ENCODE data around the gene PHC3.

PHC3 gene

GRCh38 chr3:170076715-170077238 lies 104.8 kb downstream of the PHC3 start:
- ChIA-PET CTCF (no interaction called here), POLR2A (no interaction called here)
- TF ChIP-seq LEF1 (IDR thresholded peaks at IDR 0.05; ENCODE audit: borderline replicate concordance) (no peak), FOXA1 (IDR thresholded peaks at IDR 0.05) (no peak), BHLHE40 (IDR thresholded peaks at IDR 0.05; ENCODE audit: borderline replicate concordance) (no peak), HDGF (IDR thresholded peaks at IDR 0.05; ENCODE audit: borderline replicate concordance) (no peak), NFRKB (IDR thresholded peaks at IDR 0.05) (no peak), SP1 (IDR thresholded peaks at IDR 0.05) (no peak), L3MBTL2 (conservative IDR thresholded peaks at IDR 0.05) (no peak), TARDBP (IDR thresholded peaks at IDR 0.05) (no peak), FOXM1 (IDR thresholded peaks at IDR 0.05; ENCODE audit: borderline replicate concordance) (no peak), CTBP1 (IDR thresholded peaks at IDR 0.05; ENCODE audit: borderline replicate concordance) (no peak), FOXK2 (IDR thresholded peaks at IDR 0.05) (no peak), SUZ12 (IDR thresholded peaks at IDR 0.05) (no peak), ARNT (IDR thresholded peaks at IDR 0.05) (no peak), ELF4 (IDR thresholded peaks at IDR 0.05) (no peak), ZNF384 (IDR thresholded peaks at IDR 0.05) (no peak)
- TF ChIP-seq, protein P1, sequence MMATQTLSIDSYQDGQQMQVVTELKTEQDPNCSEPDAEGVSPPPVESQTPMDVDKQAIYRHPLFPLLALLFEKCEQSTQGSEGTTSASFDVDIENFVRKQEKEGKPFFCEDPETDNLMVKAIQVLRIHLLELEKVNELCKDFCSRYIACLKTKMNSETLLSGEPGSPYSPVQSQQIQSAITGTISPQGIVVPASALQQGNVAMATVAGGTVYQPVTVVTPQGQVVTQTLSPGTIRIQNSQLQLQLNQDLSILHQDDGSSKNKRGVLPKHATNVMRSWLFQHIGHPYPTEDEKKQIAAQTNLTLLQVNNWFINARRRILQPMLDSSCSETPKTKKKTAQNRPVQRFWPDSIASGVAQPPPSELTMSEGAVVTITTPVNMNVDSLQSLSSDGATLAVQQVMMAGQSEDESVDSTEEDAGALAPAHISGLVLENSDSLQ (IDR thresholded peaks at IDR 0.05): no peak
- no peak for DNase-seq (ENCODE audit: extremely low spot score)

DNA sequence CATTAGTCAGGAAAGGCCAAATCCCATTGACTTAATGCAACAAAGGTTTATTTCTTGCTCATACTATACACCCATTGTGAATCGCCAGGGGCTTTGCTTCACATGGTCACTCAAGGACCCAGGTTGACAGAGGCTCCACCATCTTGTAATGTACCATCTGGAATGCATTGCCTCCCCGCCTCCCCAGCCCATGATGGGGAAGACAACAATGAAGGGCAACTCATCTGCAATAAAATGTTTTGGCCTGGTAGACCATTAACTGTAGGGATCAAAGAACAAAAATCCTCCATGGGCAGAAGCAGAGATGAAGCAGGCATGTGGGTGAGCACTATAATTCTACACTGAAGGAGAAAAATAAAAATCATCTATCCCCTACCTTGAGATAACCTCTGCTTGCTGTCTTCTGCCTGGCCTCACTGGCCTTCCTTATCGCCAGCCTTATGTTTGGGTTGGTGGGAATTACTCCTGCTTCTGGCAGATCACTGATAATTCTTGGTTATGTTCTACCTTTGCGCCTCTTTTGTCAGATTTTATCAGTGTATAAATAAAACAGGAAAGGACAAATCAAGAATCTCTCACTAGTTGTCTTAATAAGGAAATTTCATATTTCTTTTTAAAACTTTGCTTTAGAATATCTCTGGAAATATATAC lies 106.0 kb downstream of the PHC3 start:
- CTCF ChIA-PET: no interaction called here
- TF ChIP-seq, protein P1 (IDR thresholded peaks at IDR 0.05): no peak
- no peak for TF ChIP-seq CTBP1 (IDR thresholded peaks at IDR 0.05; ENCODE audit: borderline replicate concordance)
- TF ChIP-seq FOXA1 (IDR thresholded peaks at IDR 0.05): no peak
- TF ChIP-seq HDGF (IDR thresholded peaks at IDR 0.05; ENCODE audit: borderline replicate concordance): no peak
- no peak for TF ChIP-seq L3MBTL2 (conservative IDR thresholded peaks at IDR 0.05)
- TF ChIP-seq ELF4 (IDR thresholded peaks at IDR 0.05): no peak
- no peak for TF ChIP-seq ZNF384 (IDR thresholded peaks at IDR 0.05)
- no peak for TF ChIP-seq TARDBP (IDR thresholded peaks at IDR 0.05)
- no peak for TF ChIP-seq FOXM1 (IDR thresholded peaks at IDR 0.05; ENCODE audit: borderline replicate concordance)
- TF ChIP-seq FOXK2 (IDR thresholded peaks at IDR 0.05): no peak
- no peak for TF ChIP-seq LEF1 (IDR thresholded peaks at IDR 0.05; ENCODE audit: borderline replicate concordance)
- no peak for TF ChIP-seq BHLHE40 (IDR thresholded peaks at IDR 0.05; ENCODE audit: borderline replicate concordance)
- no peak for DNase-seq (ENCODE audit: extremely low spot score)
- POLR2A ChIA-PET: no interaction called here

- no peak for DNase-seq (ENCODE audit: extremely low spot score)
- CTCF ChIA-PET: no interaction called here
- POLR2A ChIA-PET: no interaction called here
- no peak for TF ChIP-seq NFRKB (IDR thresholded peaks at IDR 0.05)
- no peak for TF ChIP-seq ZNF384 (IDR thresholded peaks at IDR 0.05)
- TF ChIP-seq ELF4 (IDR thresholded peaks at IDR 0.05): no peak
- TF ChIP-seq FOXK2 (IDR thresholded peaks at IDR 0.05): no peak
Observed at GRCh38 chr3:170064108-170064507, 117.4 kb downstream of the PHC3 start.

DNA sequence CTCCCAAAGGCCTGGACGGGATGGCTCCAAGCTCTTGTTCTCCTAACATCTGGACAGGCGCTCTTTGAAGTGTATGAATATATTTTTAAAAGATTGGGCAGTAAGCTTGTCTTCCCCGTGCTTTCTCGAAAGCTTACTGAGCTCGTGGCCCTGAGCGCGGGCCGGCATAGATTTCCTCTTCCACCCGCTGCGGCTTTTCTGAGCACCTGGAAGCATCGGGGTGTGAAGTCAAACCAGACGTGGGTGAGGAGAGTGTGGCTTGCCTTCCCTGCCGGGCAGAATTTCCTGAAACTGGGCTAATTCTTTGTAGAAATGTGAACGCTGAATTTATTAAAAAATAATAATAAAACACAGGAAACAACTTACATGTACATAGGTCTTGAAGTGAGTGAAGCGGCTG lies 117.8 kb downstream of the PHC3 start:
- CTCF ChIA-PET: interaction anchor here (0.6 kb wide), 1 partner anchor 34 kb away, joined by 3 read pairs; no protein-coding TSS in a partner anchor
- TF ChIP-seq, protein P1 (IDR thresholded peaks at IDR 0.05): no peak
- TF ChIP-seq ELF4 (IDR thresholded peaks at IDR 0.05) (no peak), L3MBTL2 (conservative IDR thresholded peaks at IDR 0.05) (no peak), SUZ12 (IDR thresholded peaks at IDR 0.05) (no peak), LEF1 (IDR thresholded peaks at IDR 0.05; ENCODE audit: borderline replicate concordance) (no peak), HDGF (IDR thresholded peaks at IDR 0.05; ENCODE audit: borderline replicate concordance) (no peak), SP1 (IDR thresholded peaks at IDR 0.05) (no peak), FOXA1 (IDR thresholded peaks at IDR 0.05) (no peak), CTBP1 (IDR thresholded peaks at IDR 0.05; ENCODE audit: borderline replicate concordance) (no peak), NFRKB (IDR thresholded peaks at IDR 0.05) (no peak), ZNF384 (IDR thresholded peaks at IDR 0.05) (no peak), ARNT (IDR thresholded peaks at IDR 0.05) (no peak), FOXM1 (IDR thresholded peaks at IDR 0.05; ENCODE audit: borderline replicate concordance) (no peak), FOXK2 (IDR thresholded peaks at IDR 0.05) (no peak), BHLHE40 (IDR thresholded peaks at IDR 0.05; ENCODE audit: borderline replicate concordance) (no peak)
- no peak for DNase-seq (ENCODE audit: extremely low spot score)
- POLR2A ChIA-PET: no interaction called here

DNA sequence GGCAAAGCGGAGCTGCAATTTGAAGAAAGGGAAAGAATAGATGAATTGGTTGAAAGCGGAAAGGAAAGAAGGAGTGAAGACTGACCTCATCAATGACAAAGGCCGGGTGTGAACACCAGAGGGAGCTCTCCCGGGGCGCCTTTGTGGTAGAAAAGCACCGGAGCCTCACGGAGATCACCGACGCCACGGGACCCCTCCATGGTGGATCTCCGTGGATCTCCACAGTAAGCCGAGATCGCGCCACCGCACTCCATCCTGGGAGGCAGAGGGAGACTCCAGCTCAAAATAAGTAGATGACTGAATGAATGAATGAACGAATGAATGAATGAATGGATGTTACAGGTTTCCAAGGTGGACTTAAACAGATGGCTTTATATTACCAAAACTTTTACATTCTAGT lies 118.8 kb downstream of the PHC3 start:
- ChIA-PET CTCF (no interaction called here), POLR2A (no interaction called here)
- TF ChIP-seq BHLHE40 (IDR thresholded peaks at IDR 0.05; ENCODE audit: borderline replicate concordance): no peak
- TF ChIP-seq SUZ12 (IDR thresholded peaks at IDR 0.05): no peak
- TF ChIP-seq LEF1 (IDR thresholded peaks at IDR 0.05; ENCODE audit: borderline replicate concordance): no peak
- no peak for TF ChIP-seq SP1 (IDR thresholded peaks at IDR 0.05)
- no peak for TF ChIP-seq HDGF (IDR thresholded peaks at IDR 0.05; ENCODE audit: borderline replicate concordance)
- TF ChIP-seq FOXA1 (IDR thresholded peaks at IDR 0.05): no peak
- TF ChIP-seq TARDBP (IDR thresholded peaks at IDR 0.05): no peak
- no peak for TF ChIP-seq ELF4 (IDR thresholded peaks at IDR 0.05)
- TF ChIP-seq ARNT (IDR thresholded peaks at IDR 0.05): no peak
- no peak for TF ChIP-seq FOXM1 (IDR thresholded peaks at IDR 0.05; ENCODE audit: borderline replicate concordance)
- TF ChIP-seq L3MBTL2 (conservative IDR thresholded peaks at IDR 0.05): no peak
- no peak for TF ChIP-seq CTBP1 (IDR thresholded peaks at IDR 0.05; ENCODE audit: borderline replicate concordance)
- no peak for TF ChIP-seq FOXK2 (IDR thresholded peaks at IDR 0.05)
- no peak for DNase-seq (ENCODE audit: extremely low spot score)

DNA sequence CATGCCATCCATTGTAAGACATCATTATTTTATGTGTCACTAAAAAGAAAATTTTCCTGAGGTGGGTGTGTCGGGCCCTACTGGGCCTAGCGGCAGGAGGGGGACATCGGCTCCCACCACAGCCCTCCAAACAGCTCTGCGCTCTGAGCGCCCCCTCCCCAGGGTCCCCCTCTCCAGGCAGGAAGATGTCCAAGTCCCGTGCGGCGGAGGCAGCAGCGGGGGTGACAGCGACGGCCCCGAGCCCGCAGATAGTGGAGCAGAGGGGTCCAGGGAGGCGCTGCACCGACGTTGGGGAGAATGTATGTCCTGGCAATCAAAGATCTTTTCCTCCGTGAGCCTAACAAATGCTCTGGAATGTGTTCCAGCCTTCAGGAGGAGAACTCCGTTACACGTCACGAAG lies 119.5 kb downstream of the PHC3 start:
- ChIA-PET CTCF (no interaction called here), POLR2A (no interaction called here)
- DNase-seq (ENCODE audit: extremely low spot score): no peak
- TF ChIP-seq FOXK2 (IDR thresholded peaks at IDR 0.05) (no peak), ARNT (IDR thresholded peaks at IDR 0.05) (no peak)
